IMR-90 (cell line): ENCODE results near the gene RNPEPL1. TPM values are rescaled to one million over a fixed set of nuclear protein-coding genes. Genes with fewer than 3 reads are reported as not detected.

Source experiments
- ATAC-seq: fragments of 200-7000 bp; cut with Tn5 transposase; 2 replicates; pipeline ENCODE4 v1.9.1; 2020; ENCODE audit warnings: low read depth, mild to moderate bottlenecking, moderate library complexity
- BruUV-seq: library from RNA; stranded (reverse); fragments of 400-500 nt; replicated peaks from 2 replicates; lab custom pipeline; 2021; lab: Mats Ljungman, UMichigan
- CTCF ChIA-PET: fragments of 300-600 bp; formaldehyde crosslinking; extraction: SDS; loops from one replicate; lab custom pipeline; 2021; ENCODE audit warnings: antibody characterized with exemption; lab: Yijun Ruan, JAX
- POLR2A ChIA-PET: fragments of 300-600 bp; sonication (Branson Sonifier 250); formaldehyde crosslinking; loops from one replicate; lab custom pipeline; 2022; ENCODE audit warnings: antibody characterized with exemption; ENCODE audit not compliant: unreplicated experiment; lab: Charles Lee
- DNase-seq: peaks from one replicate; pipeline ENCODE4 v3.0.0; 2013
- H2AFZ ChIP-seq: replicated peaks from 2 replicates; pipeline ENCODE3; 2013; ENCODE audit warnings: low read length, mild to moderate bottlenecking; ENCODE audit not compliant: poor library complexity
- H2AK5ac ChIP-seq: 2 replicates; pipeline ENCODE4 v1.6.1; 2013; ENCODE audit warnings: low read depth, low read length, inconsistent platforms
- H2AK9ac ChIP-seq: replicated peaks from 2 replicates; pipeline ENCODE3; 2013; ENCODE audit warnings: mild to moderate bottlenecking, low read depth, low read length, moderate library complexity; ENCODE audit not compliant: poor library complexity
- H2BK120ac ChIP-seq: 2 replicates; pipeline ENCODE4 v1.6.1; 2013; ENCODE audit warnings: low read depth, low read length, inconsistent platforms
- H2BK15ac ChIP-seq: 3 replicates; pipeline ENCODE4 v1.6.1; 2013; ENCODE audit warnings: low read depth, low read length, inconsistent platforms
- H2BK20ac ChIP-seq: 2 replicates; pipeline ENCODE4 v1.6.1; 2013; ENCODE audit warnings: low read depth, mild to moderate bottlenecking, inconsistent platforms, low read length, moderate library complexity
- H2BK5ac ChIP-seq: 2 replicates; pipeline ENCODE4 v1.6.1; 2013; ENCODE audit warnings: mild to moderate bottlenecking, low read depth, low read length, inconsistent platforms; ENCODE audit not compliant: poor library complexity, severe bottlenecking
- H3K14ac ChIP-seq: replicated peaks from 2 replicates; pipeline ENCODE4 v1.6.1; 2013; ENCODE audit warnings: low read depth, low read length, inconsistent platforms
- H3K18ac ChIP-seq: 2 replicates; pipeline ENCODE4 v1.6.1; 2013; ENCODE audit warnings: low read depth, low read length, control low read depth
- H3K23ac ChIP-seq: 2 replicates; pipeline ENCODE4 v1.6.1; 2013; ENCODE audit warnings: low read depth, low read length, inconsistent platforms
- H3K27ac ChIP-seq: 2 replicates; pipeline ENCODE4 v1.5.1; 2013; ENCODE audit warnings: mild to moderate bottlenecking, control low read depth, low read length; ENCODE audit not compliant: insufficient read depth
- H3K27me3 ChIP-seq: 2 replicates; pipeline ENCODE4 v1.6.1; 2013; ENCODE audit warnings: low read length; ENCODE audit not compliant: control insufficient read depth, insufficient read depth
- H3K36me3 ChIP-seq: 2 replicates; pipeline ENCODE4 v1.6.1; 2013; ENCODE audit warnings: low read length, mixed read lengths; ENCODE audit not compliant: control insufficient read depth, insufficient read depth
- H3K4ac ChIP-seq: 2 replicates; pipeline ENCODE4 v1.6.1; 2013; ENCODE audit warnings: low read depth, low read length, inconsistent platforms
- H3K4me1 ChIP-seq: 2 replicates; pipeline ENCODE4 v1.6.1; 2013; ENCODE audit warnings: low read length, mixed read lengths; ENCODE audit not compliant: control insufficient read depth, insufficient read depth
- H3K4me2 ChIP-seq: 2 replicates; pipeline ENCODE4 v1.6.1; 2013; ENCODE audit warnings: low read depth, mild to moderate bottlenecking, control low read depth, low read length, moderate library complexity
- H3K4me3 ChIP-seq: 2 replicates; pipeline ENCODE4 v1.5.1; 2013; ENCODE audit warnings: low read depth, mild to moderate bottlenecking, control low read depth, low read length, moderate library complexity; ENCODE audit not compliant: insufficient read depth
- H3K56ac ChIP-seq: 2 replicates; pipeline ENCODE4 v1.6.1; 2013; ENCODE audit warnings: low read length, inconsistent platforms; ENCODE audit not compliant: insufficient read depth; ENCODE audit errors: extremely low read depth
- H3K79me1 ChIP-seq, 2 experiments: 2 replicates each; pipeline ENCODE4 v1.6.1; 2013; ENCODE audit warnings: low read length in 2 of 2, inconsistent platforms in 1 of 2, low read depth in 1 of 2
- H3K9ac ChIP-seq: 2 replicates; pipeline ENCODE4 v1.6.1; 2013; ENCODE audit warnings: low read depth, low read length, control low read depth
- H3K9me1 ChIP-seq: 2 replicates; pipeline ENCODE4 v1.6.1; 2013; ENCODE audit warnings: low read length, inconsistent platforms; ENCODE audit not compliant: insufficient read depth
- H3K9me3 ChIP-seq: 2 replicates; pipeline ENCODE4 v1.6.1; 2013; ENCODE audit warnings: low read length; ENCODE audit not compliant: control insufficient read depth, insufficient read depth
- H4K20me1 ChIP-seq: 2 replicates; pipeline ENCODE4 v1.6.1; 2013; ENCODE audit warnings: low read length, inconsistent platforms; ENCODE audit not compliant: insufficient read depth
- H4K5ac ChIP-seq: 2 replicates; pipeline ENCODE4 v1.6.1; 2013; ENCODE audit warnings: mild to moderate bottlenecking, low read depth, low read length, control low read depth
- H4K8ac ChIP-seq, 2 experiments: 2 replicates each; pipeline ENCODE4 v1.6.1; 2013; ENCODE audit warnings: low read depth in 2 of 2, low read length in 2 of 2, control low read depth in 1 of 2, inconsistent platforms in 1 of 2
- H4K91ac ChIP-seq: 2 replicates; pipeline ENCODE4 v1.6.1; 2013; ENCODE audit warnings: low read depth, low read length, inconsistent platforms; ENCODE audit not compliant: insufficient read depth
- BHLHE40 ChIP-seq: fragments of 150-350 bp; IDR thresholded peaks from 2 replicates; pipeline ENCODE4 v1.6.1; 2016; ENCODE audit warnings: mild to moderate bottlenecking, low read depth, low read length
- CHD1 ChIP-seq: IDR thresholded peaks from 2 replicates; pipeline ENCODE4 v1.6.1; 2012; ENCODE audit warnings: low read depth, low read length, improper control_type of control experiment
- FOS ChIP-seq: fragments of 150-350 bp; IDR thresholded peaks from 2 replicates; pipeline ENCODE4 v1.6.1; 2016; ENCODE audit warnings: low read depth, low read length
- MAZ ChIP-seq: IDR thresholded peaks from 2 replicates; pipeline ENCODE4 v1.6.1; 2012; ENCODE audit warnings: low read depth, mild to moderate bottlenecking, low read length, improper control_type of control experiment, moderate library complexity, borderline replicate concordance
- NFE2L2 ChIP-seq: fragments of 150-350 bp; IDR thresholded peaks from 2 replicates; pipeline ENCODE4 v1.6.1; 2016; ENCODE audit warnings: low read depth, mild to moderate bottlenecking, low read length
- POLR2A ChIP-seq: IDR thresholded peaks from 2 replicates; pipeline ENCODE4 v1.6.1; 2012; ENCODE audit warnings: mild to moderate bottlenecking, low read depth, low read length
- RCOR1 ChIP-seq: IDR thresholded peaks from 2 replicates; pipeline ENCODE4 v1.6.1; 2012; ENCODE audit warnings: mild to moderate bottlenecking, low read length, improper control_type of control experiment; ENCODE audit not compliant: insufficient replicate concordance
- WGBS, 2 experiments: methylation state at CpG; one replicate each; pipeline versions ENCODE4 v1.1.5 to v1.1.7; 2013; ENCODE audit warnings: missing lambda C conversion rate in 2 of 2; ENCODE audit not compliant: insufficient read length in 1 of 2; ENCODE audit errors: extremely low coverage in 2 of 2; 5-methylcytosine and 5-hydroxymethylcytosine counted together
- dilution Hi-C: fragments of 300-500 bp; cut with HindIII; formaldehyde crosslinking; loops from one replicate; pipeline ENCODE4 v1.14.3; 2018; ENCODE audit warnings: low sequenced_read_pairs; ENCODE audit not compliant: unreplicated experiment
- in situ Hi-C: fragments of 300-500 bp; cut with MboI; formaldehyde crosslinking; loops from 3 replicates; pipeline ENCODE4 v1.14.3; 2019; ENCODE audit warnings: low sequenced_read_pairs, inconsistent platforms, mixed read lengths
- intact Hi-C: fragments of 100-400 bp; cut with micrococcal nuclease; formaldehyde crosslinking; loops from 2 replicates; pipeline ENCODE4 v1.10.0; 2022
- polyA plus RNA-seq, 3 experiments: library from polyadenylated mRNA; depleted of rRNA; stranded (reverse); fragments of >200 nt; gene quantifications; 2 replicates each; pipeline ENCODE4 v1.2.3, GENCODE V29; 2012; ENCODE audit warnings: low replicate concordance in 1 of 3
- total RNA-seq: library from RNA; depleted of rRNA; stranded (reverse); fragments of >200 nt; gene quantifications from 2 replicates; pipeline ENCODE4 v1.2.3, GENCODE V29; 2012
- TF ChIP-seq, protein P1 (sequence below): conservative IDR thresholded peaks from 2 replicates; pipeline ENCODE4 v1.5.1; 2012; ENCODE audit warnings: mild to moderate bottlenecking, low read depth, low read length, improper control_type of control experiment
- TF ChIP-seq, protein P2 (sequence below): fragments of 150-350 bp; IDR thresholded peaks from 2 replicates; pipeline ENCODE4 v1.6.1; 2016; ENCODE audit warnings: low read depth, mild to moderate bottlenecking, low read length, moderate library complexity, borderline replicate concordance
- TF ChIP-seq, protein P3 (sequence below): fragments of 150-350 bp; IDR thresholded peaks from 2 replicates; pipeline ENCODE4 v1.6.1; 2017; ENCODE audit warnings: mild to moderate bottlenecking, antibody characterized with exemption, low read length, low read depth

Gene RNPEPL1
- total and polyA plus RNA-seq, 2 of the 4 experiments (the other 2 are of a cell fraction) = 3.8 to 18.7 TPM

DNA sequence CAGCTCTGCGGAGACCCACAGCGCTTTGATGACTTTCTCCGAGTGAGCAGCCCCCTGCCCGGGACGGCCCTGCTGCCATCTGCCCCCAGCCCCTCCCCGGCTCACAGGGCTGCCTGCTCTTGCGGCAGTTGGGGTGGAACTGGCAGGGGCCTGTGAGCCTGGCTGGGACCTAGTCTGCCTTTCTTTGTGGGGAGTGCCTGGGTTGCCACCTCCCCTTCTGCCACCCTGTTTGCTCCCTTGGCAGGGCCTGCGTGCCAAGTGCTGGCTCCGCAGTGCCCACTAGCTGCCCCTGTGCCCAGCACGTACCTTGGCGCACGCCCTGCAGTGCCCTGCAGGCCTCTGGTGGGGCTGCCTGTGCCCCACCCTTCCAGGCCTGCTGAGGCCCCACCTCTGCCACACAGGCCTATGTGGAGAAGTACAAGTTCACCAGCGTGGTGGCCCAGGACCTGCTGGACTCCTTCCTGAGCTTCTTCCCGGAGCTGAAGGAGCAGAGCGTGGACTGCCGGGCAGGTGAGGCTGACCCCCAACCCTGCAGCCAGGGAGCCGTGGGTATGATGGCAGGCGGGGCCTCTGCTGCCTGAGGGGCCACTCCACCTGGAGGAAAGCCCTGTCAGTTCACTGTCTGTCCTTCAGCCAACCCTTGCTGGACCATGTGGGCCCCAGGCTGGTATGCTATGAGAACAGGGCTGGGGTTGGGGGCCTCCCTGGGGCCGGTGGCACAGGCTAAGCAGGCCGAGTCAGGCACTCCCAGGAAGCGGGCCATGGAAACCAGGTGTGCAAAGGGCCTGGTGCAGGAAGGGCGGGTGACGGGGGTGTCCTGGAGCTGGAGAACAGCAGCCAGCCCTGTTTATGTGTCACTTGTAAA lies 7.0 kb downstream of the RNPEPL1 start (continued):
- TF ChIP-seq, protein P1, sequence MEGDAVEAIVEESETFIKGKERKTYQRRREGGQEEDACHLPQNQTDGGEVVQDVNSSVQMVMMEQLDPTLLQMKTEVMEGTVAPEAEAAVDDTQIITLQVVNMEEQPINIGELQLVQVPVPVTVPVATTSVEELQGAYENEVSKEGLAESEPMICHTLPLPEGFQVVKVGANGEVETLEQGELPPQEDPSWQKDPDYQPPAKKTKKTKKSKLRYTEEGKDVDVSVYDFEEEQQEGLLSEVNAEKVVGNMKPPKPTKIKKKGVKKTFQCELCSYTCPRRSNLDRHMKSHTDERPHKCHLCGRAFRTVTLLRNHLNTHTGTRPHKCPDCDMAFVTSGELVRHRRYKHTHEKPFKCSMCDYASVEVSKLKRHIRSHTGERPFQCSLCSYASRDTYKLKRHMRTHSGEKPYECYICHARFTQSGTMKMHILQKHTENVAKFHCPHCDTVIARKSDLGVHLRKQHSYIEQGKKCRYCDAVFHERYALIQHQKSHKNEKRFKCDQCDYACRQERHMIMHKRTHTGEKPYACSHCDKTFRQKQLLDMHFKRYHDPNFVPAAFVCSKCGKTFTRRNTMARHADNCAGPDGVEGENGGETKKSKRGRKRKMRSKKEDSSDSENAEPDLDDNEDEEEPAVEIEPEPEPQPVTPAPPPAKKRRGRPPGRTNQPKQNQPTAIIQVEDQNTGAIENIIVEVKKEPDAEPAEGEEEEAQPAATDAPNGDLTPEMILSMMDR = no peak

DNA sequence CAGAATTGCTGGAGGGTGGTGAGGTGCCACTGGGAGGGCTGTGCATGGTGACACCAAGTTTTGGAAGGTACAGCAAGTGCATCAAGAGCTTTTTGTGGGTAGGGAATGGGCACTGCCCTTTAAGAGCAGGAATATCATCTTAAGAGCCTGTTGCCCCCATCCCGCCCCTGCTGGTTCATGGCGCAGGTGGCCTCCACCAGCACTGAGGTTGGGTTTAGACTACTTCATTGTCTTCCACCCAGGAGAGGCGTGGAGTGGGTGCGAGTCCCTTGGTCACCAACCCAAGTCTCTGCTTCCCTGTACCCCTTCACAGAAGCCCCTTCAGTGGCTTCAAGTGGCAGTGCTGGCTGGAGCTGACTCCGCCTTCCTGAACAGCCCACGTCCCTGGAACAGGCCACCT lies 7.8 kb downstream of the RNPEPL1 start:
- no peak overlapping the region for H2BK15ac ChIP-seq
- H3K14ac ChIP-seq = no peak overlapping the region
- no peaks in the 10 kb centered on the region for H3K27me3 ChIP-seq
- H4K20me1 ChIP-seq = peaks cover 33% of the 10 kb centered on the region
- H4K8ac ChIP-seq = no peak overlapping the region
- BruUV-seq = no TSS peak
- H2AFZ ChIP-seq = no peak overlapping the region
- H3K36me3 ChIP-seq = peaks cover 31% of the 10 kb centered on the region
- no peak overlapping the region for H2AK5ac ChIP-seq
- in situ Hi-C loops = no loop called here
- H3K4ac ChIP-seq = no peak overlapping the region
- H3K27ac ChIP-seq = no peak overlapping the region
- H3K18ac ChIP-seq = no peak overlapping the region
- DNase-seq (no peak), ATAC-seq (no peak)
- no peak overlapping the region for H3K23ac ChIP-seq
- no peak overlapping the region for H4K91ac ChIP-seq
- H3K9ac ChIP-seq = no peak overlapping the region
- H3K79me1 ChIP-seq = peaks cover 14 to 40% of the 10 kb centered on the region in 2 experiments; a peak in 3 of 4 replicates
- no peak overlapping the region for H2BK120ac ChIP-seq
- ChIA-PET CTCF (no interaction called here), POLR2A (no interaction called here)
- H3K9me1 ChIP-seq = peaks cover 12% of the 10 kb centered on the region
- no peak overlapping the region for H4K5ac ChIP-seq
- dilution Hi-C loops = no loop called here
- no CpG with 5 or more reads among the region's 6 CpGs for WGBS, 2 experiments
- H3K4me3 ChIP-seq = no peak overlapping the region
- H3K4me1 ChIP-seq = peaks cover 10% of the 10 kb centered on the region; the same call in 1 of the 2 replicates
- H3K9me3 ChIP-seq = peaks cover 2% of the 10 kb centered on the region; the same call in 1 of the 2 replicates
- no peak overlapping the region for H2BK20ac ChIP-seq
- intact Hi-C loops = no loop called here
- H2AK9ac ChIP-seq = no peak overlapping the region
- no peak overlapping the region for H2BK5ac ChIP-seq
- H3K4me2 ChIP-seq = no peak overlapping the region
- H3K56ac ChIP-seq = no peak overlapping the region
- TF ChIP-seq, protein P2, sequence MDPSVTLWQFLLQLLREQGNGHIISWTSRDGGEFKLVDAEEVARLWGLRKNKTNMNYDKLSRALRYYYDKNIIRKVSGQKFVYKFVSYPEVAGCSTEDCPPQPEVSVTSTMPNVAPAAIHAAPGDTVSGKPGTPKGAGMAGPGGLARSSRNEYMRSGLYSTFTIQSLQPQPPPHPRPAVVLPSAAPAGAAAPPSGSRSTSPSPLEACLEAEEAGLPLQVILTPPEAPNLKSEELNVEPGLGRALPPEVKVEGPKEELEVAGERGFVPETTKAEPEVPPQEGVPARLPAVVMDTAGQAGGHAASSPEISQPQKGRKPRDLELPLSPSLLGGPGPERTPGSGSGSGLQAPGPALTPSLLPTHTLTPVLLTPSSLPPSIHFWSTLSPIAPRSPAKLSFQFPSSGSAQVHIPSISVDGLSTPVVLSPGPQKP = no peak
- TF ChIP-seq MAZ (no peak), BHLHE40 (no peak), POLR2A (no peak), NFE2L2 (no peak), FOS (no peak), RCOR1 (no peak), CHD1 (no peak)
- TF ChIP-seq, protein P3, sequence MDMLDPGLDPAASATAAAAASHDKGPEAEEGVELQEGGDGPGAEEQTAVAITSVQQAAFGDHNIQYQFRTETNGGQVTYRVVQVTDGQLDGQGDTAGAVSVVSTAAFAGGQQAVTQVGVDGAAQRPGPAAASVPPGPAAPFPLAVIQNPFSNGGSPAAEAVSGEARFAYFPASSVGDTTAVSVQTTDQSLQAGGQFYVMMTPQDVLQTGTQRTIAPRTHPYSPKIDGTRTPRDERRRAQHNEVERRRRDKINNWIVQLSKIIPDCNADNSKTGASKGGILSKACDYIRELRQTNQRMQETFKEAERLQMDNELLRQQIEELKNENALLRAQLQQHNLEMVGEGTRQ = no peak
